Activated CD8-positive, alpha-beta memory T cell treated with anti-CD3 and anti-CD28 coated beads for 36 hours (primary cell): ENCODE data around the gene TNXB. TPM values are rescaled to one million over a fixed set of nuclear protein-coding genes. Genes with fewer than 3 reads are reported as not detected.

ENCODE experiments used
- CTCF ChIA-PET: fragments of 350-600 bp; sonication (Branson Sonifier 250); formaldehyde crosslinking; loops from one replicate; lab custom pipeline; 2021; ENCODE audit warnings: antibody characterized with exemption; lab: Charles Lee
- POLR2A ChIA-PET: fragments of 350-600 bp; sonication (Branson Sonifier 250); formaldehyde crosslinking; loops from one replicate; lab custom pipeline; 2021; ENCODE audit warnings: antibody characterized with exemption; lab: Charles Lee
- total RNA-seq, 2 experiments: library from RNA; stranded (reverse); gene quantifications; one replicate each; pipeline ENCODE4 v1.2.3, GENCODE V29; 2021

Gene TNXB
- total RNA-seq, 2 experiments from 2014 or later = 1.1 to 1.3 TPM

GRCh38 chr6:32095338-32096086, 13.6 kb downstream of the TNXB start:
- ChIA-PET CTCF (no interaction called here), POLR2A (no interaction called here)

GRCh38 chr6:32092760-32093497, 16.2 kb downstream of the TNXB start:
- CTCF ChIA-PET = interaction anchor here (0.7 to 0.9 kb wide), 2 partner anchors 27 to 716 kb away, joined by 3 read pairs; no protein-coding TSS in a partner anchor
- POLR2A ChIA-PET = no interaction called here

GRCh38 chr6:32089082-32089828, 19.9 kb downstream of the TNXB start:
- CTCF ChIA-PET = interaction anchor here (1.4 kb wide), 1 partner anchor 30 kb away, joined by 3 read pairs; no protein-coding TSS in a partner anchor
- POLR2A ChIA-PET = no interaction called here

- ChIA-PET CTCF (interaction anchor here (1.4 kb wide), 1 partner anchor 30 kb away, joined by 3 read pairs; no protein-coding TSS in a partner anchor), POLR2A (no interaction called here)
Observed at GRCh38 chr6:32088487-32089049, 20.6 kb downstream of the TNXB start.

- CTCF ChIA-PET = no interaction called here
- POLR2A ChIA-PET = no interaction called here
Observed at GRCh38 chr6:32087574-32088486, 21.3 kb downstream of the TNXB start.

- POLR2A ChIA-PET = no interaction called here
Observed at GRCh38 chr6:32086661-32087573, 22.2 kb downstream of the TNXB start.

GRCh38 chr6:32085759-32086459, 23.2 kb downstream of the TNXB start:
- POLR2A ChIA-PET = no interaction called here

More at GRCh38 chr6:32086661-32087573, 22.2 kb downstream of the TNXB start:
- CTCF ChIA-PET = interaction anchor here (0.7 kb wide), 1 partner anchor 48 kb away, joined by 5 read pairs; no protein-coding TSS in a partner anchor

GRCh38 chr6:32084780-32085179, 24.4 kb downstream of the TNXB start:
- ChIA-PET POLR2A (no interaction called here), CTCF (interaction anchor here (1.2 kb wide), 1 partner anchor 36 kb away, joined by 4 read pairs; no protein-coding TSS in a partner anchor)

More at GRCh38 chr6:32085759-32086459, 23.2 kb downstream of the TNXB start:
- CTCF ChIA-PET = interaction anchor here (0.6 to 1.2 kb wide), 2 partner anchors 15 to 38 kb away, joined by 4 read pairs; no protein-coding TSS in a partner anchor

GRCh38 chr6:32083812-32084768, 25.0 kb downstream of the TNXB start:
- ChIA-PET CTCF (interaction anchor here (1.1 kb wide), 1 partner anchor 18 kb away, joined by 4 read pairs; no protein-coding TSS in a partner anchor), POLR2A (no interaction called here)

GRCh38 chr6:32082935-32083334, 26.2 kb downstream of the TNXB start:
- POLR2A ChIA-PET = no interaction called here
- CTCF ChIA-PET = interaction anchor here (1.1 kb wide), 1 partner anchor 19 kb away, joined by 4 read pairs; no protein-coding TSS in a partner anchor

- ChIA-PET POLR2A (no interaction called here), CTCF (no interaction called here)
Observed at GRCh38 chr6:32082478-32082877, 26.7 kb downstream of the TNXB start.

- ChIA-PET CTCF (no interaction called here), POLR2A (no interaction called here)
Observed at GRCh38 chr6:32081168-32081990, 27.8 kb downstream of the TNXB start.

GRCh38 chr6:32079566-32080290, 29.4 kb downstream of the TNXB start:
- ChIA-PET POLR2A (no interaction called here), CTCF (no interaction called here)

GRCh38 chr6:32076321-32076809, 32.8 kb downstream of the TNXB start:
- ChIA-PET CTCF (interaction anchor here (1.0 kb wide), 1 partner anchor 79 kb away, joined by 3 read pairs; no protein-coding TSS in a partner anchor), POLR2A (no interaction called here)
